Lower leg skin (tissue), 4 donors: Measurements from ENCODE around the gene OR5AC2. TPM values are rescaled to one million over a fixed set of nuclear protein-coding genes. Genes with fewer than 3 reads are reported as not detected.

Source experiments
- DNase-seq, 2 donors: peaks; one replicate each; pipeline ENCODE4 v3.0.0-alpha.2; 2019; ENCODE audit warnings: low spot score in 2 of 2
- H3K4me3 ChIP-seq: fragments of 200-600 bp; sonication (generic); 2 replicates; pipeline ENCODE4 v1.5.1; 2017; ENCODE audit warnings: mild to moderate bottlenecking, low read depth; ENCODE audit not compliant: poor library complexity, severe bottlenecking
- CTCF ChIP-seq, 3 donors: fragments of 450-650 bp; IDR thresholded peaks; one replicate each; pipeline ENCODE4 v1.5.1; 2016; ENCODE audit warnings: antibody characterized with exemption in 3 of 3, mild to moderate bottlenecking in 3 of 3, moderate library complexity in 2 of 3
- POLR2A ChIP-seq, 2 donors: fragments of 450-650 bp; IDR thresholded peaks; one replicate each; pipeline ENCODE4 v1.6.1; 2016 to 2017; ENCODE audit warnings: antibody characterized with exemption in 2 of 2, mild to moderate bottlenecking in 1 of 2, moderate library complexity in 1 of 2
- WGBS, 2 donors: methylation state at CpG; one replicate each; pipeline ENCODE4 v1.1.5; 2018; 5-methylcytosine and 5-hydroxymethylcytosine counted together
- intact Hi-C: fragments of 100-400 bp; cut with DNase I; formaldehyde crosslinking; loops from one replicate; pipeline ENCODE4 v1.15.0; 2023; ENCODE audit warnings: low total_unique reads
- total RNA-seq, 4 donors: library from RNA; depleted of rRNA; stranded (reverse); fragments of >200 nt; gene quantifications; one replicate each; pipeline ENCODE4 v1.1.0, GENCODE V29; 2016

Gene OR5AC2
- total RNA-seq, 4 donors from 2014 or later = not detected

DNA sequence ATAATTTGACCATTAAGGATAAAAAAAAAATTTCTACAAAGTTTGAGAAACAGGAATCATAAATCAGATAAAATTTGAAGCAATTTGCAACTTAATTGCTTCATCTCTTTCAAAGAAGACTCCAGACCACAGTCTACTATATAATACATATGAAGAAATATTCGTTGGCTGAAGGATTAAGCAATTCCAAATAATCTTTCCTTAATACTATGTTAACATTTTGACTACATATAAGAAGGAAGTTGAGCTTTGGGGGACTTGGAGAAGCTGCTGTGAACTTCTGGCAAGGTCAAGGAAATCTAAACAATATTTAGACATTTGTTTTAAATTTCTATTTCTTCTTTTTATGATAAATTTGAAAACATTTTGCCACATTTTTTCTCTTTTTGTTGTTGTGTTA is 38.4 kb upstream of the OR5AC2 start:
- DNase-seq = no peak
- H3K4me3 ChIP-seq = no peak overlapping the region
- WGBS, 2 donors = 32 to 46% methylated on average over 1 of the region's 1 CpG
- no peak for TF ChIP-seq CTCF (IDR thresholded peaks at IDR 0.05)
- TF ChIP-seq POLR2A (IDR thresholded peaks at IDR 0.05) = no peak
- intact Hi-C loops = loop anchor here (10.0 kb wide), 1 partner anchor 276 kb away; no protein-coding TSS in a partner anchor

- no peak for DNase-seq
- 89 to 93% methylated on average over 1 of the region's 1 CpG for WGBS, 2 donors
- TF ChIP-seq CTCF (IDR thresholded peaks at IDR 0.05) (no peak), POLR2A (IDR thresholded peaks at IDR 0.05) (no peak)
- intact Hi-C loops = loop anchor here (10.0 kb wide), 1 partner anchor 276 kb away; no protein-coding TSS in a partner anchor
- no peak overlapping the region for H3K4me3 ChIP-seq
These were observed 37.7 kb upstream of the OR5AC2 start for GRCh38 chr3:98049271-98049670.

- intact Hi-C loops = no loop called here
- no peak overlapping the region for H3K4me3 ChIP-seq
- no peak for DNase-seq
- TF ChIP-seq CTCF (IDR thresholded peaks at IDR 0.05) (no peak), POLR2A (IDR thresholded peaks at IDR 0.05) (no peak)
These were observed 30.9 kb upstream of the OR5AC2 start for GRCh38 chr3:98056035-98056434.

- intact Hi-C loops = no loop called here
- no peak for DNase-seq
- WGBS, 2 donors = 69 to 86% methylated on average over 1 of the region's 1 CpG
- no peak overlapping the region for H3K4me3 ChIP-seq
- no peak for TF ChIP-seq POLR2A (IDR thresholded peaks at IDR 0.05)
- TF ChIP-seq CTCF (IDR thresholded peaks at IDR 0.05) = no peak
These were observed 29.3 kb upstream of the OR5AC2 start for GRCh38 chr3:98057631-98058030.

GRCh38 chr3:98058244-98058960 is 28.6 kb upstream of the OR5AC2 start:
- WGBS, 2 donors = 32 to 50% methylated on average over 7 of the region's 7 CpGs
- intact Hi-C loops = no loop called here
- H3K4me3 ChIP-seq = no peak overlapping the region
- no peak for DNase-seq
- TF ChIP-seq CTCF (IDR thresholded peaks at IDR 0.05) = no peak
- TF ChIP-seq POLR2A (IDR thresholded peaks at IDR 0.05) = no peak

- no peak for TF ChIP-seq CTCF (IDR thresholded peaks at IDR 0.05)
- TF ChIP-seq POLR2A (IDR thresholded peaks at IDR 0.05) = no peak
- no peak overlapping the region for H3K4me3 ChIP-seq
- DNase-seq = no peak
- WGBS, 2 donors = 49 to 59% methylated on average over 2 of the region's 2 CpGs
- intact Hi-C loops = no loop called here
These were observed 18.1 kb upstream of the OR5AC2 start for GRCh38 chr3:98068824-98069223.
